Measurements from ENCODE around the gene ZNF860.
"Not testable (repeated sequence)": the region's sequence is repeated elsewhere in the genome, so short reads cannot be mapped to it uniquely, and the experiment has no call there.

ZNF860 gene

GRCh38 chr3:32000877-32001276 is 19.3 kb downstream of the ZNF860 start:
- DNase-seq = no peak

GRCh38 chr3:32002561-32003368 is 21.2 kb downstream of the ZNF860 start:
- DNase-seq = no peak

- DNase-seq = no peak
Observed at GRCh38 chr3:32003380-32003779, 21.8 kb downstream of the ZNF860 start.

GRCh38 chr3:32004113-32004765 is 22.7 kb downstream of the ZNF860 start:
- DNase-seq = no peak

DNA sequence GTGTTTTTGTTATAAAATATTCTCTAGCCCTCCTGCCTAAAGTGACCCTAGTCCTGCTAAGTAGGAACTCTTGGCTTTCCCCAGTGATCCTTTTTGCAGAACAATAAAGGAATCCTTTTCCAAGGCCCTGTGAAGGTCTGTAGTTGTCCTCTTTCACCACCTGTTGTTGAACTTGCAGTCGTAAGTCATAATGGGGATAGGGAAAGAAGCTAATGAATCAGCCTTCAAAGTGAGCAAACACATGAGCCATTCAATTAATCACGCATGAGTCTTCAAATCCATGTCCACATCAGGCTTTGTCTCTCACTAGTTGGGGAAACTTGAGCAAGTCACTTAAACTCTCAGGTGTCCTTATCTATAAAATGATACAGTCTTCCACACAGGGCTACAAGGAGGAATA is 27.6 kb downstream of the ZNF860 start:
- no peak for DNase-seq

- DNase-seq = no peak
Observed at GRCh38 chr3:32009957-32010356, 28.4 kb downstream of the ZNF860 start.

- DNase-seq = not testable (repeated sequence)
Observed at GRCh38 chr3:32010699-32011098, 29.1 kb downstream of the ZNF860 start.

- DNase-seq = not testable (repeated sequence)
Observed at GRCh38 chr3:32015638-32016037, 34.1 kb downstream of the ZNF860 start.

DNA sequence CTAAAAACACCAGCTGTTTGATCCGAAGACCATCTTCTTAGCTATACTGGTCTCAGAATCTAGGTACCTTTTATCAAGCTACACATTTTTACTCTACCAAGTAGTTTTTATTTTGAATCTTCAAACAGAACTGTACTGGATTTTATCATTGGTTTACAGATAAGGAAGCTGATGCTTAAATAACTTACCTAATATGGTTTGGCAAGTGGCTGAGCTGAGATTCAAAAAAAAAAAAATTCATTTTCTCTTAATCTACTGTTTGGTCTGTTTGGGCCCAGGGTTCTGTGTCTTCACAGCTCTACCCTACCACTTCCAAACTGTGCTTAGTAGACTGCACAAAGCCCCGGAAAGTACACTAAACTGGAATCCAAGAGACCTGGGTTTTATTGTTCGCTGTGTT is 35.7 kb downstream of the ZNF860 start:
- no peak for DNase-seq

DNA sequence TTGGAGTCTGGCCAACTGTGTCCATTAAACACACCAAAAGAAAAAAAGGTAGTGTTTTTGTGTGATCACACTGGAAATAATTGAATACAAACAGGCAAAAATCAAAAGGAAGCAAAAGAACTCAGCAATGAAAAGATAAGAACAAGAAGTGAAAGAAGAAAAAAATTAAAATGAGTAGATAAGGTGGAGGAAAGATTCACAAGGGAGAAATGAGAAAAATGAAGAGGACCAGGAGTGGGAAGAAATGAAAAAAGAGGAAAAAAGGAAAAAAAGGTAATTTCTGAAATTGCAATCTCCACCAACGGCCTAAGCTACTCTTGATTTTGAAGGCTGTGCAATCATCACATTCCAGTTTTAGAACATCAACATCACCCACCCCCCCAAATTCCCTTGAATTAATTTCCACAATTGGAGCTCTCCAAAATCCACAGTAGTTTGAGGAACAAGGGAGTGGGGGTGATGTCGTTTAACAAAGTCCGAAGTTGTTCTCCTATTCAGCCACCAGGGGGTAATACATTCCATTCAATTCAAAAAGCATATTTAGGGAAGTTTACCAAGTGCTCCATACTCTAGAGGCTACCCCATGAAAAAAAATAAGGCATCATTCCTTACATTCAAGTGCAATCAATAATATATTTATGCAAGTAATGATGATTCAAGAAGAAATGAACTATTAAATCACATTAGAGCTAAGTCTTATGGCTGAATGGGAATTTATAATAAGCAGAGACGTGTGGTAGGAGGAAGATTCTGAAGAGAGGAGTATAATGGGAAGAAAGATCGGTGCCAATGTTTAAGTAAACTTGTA is 37.4 kb downstream of the ZNF860 start:
- no peak for DNase-seq

DNA sequence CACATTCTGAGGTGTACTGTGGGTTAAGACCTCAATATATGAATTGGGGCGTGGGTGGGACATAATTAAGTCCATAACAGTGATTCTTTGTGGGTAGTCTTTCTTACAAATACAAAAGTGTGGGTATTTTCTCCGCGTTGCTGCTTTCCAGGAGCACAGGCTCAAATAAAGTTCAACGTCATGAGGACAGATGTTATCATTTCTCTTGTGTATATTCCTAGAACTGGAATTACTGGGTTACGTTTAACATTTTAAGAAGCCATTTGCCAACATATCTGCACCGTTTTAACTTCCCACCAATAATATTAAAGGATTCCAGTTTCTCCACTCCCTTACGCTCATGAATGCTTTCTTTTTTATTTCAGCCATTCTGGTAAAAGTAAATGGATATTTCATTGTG is 39.6 kb downstream of the ZNF860 start:
- no peak for DNase-seq

DNA sequence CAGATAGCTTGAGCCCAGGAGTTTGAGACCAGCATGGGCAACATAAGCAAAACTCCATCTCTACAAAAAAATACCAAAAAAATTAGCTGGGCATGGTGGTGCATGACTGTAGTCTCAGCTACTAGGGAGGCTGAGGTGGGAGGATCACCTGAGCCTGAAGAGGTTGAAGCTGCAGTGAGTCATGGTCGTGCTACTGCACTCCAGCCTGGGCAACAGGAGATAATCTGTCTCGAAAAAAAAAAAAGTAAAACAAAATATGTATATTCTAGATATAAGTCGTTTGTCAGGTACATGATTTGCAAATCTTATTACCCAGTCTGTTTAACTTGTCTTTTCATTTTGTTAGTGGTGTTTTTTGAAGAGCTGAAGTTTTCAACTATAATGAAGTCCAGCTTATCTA is 40.2 kb downstream of the ZNF860 start:
- DNase-seq = no peak

DNA sequence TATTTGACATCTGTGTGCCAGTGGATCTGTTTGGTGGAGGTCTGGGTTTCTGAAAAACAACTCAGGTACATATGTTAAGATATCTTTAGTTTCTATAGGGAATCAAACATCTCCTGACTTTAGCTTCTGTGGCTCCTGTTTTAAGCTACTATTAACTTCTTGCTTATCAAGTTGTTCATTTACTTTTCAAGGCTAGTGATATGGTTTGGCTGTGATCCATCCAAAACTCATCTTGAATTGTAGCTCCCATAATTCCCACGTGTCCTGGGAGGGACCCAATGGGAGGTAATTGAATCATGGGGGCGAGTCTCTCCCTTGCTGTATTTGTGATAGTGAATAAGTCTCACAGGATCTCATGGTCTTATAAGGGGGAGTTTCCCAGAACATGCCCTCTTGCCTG is 41.4 kb downstream of the ZNF860 start:
- DNase-seq = no peak

- no peak for DNase-seq
Observed at GRCh38 chr3:32026593-32026992, 45.0 kb downstream of the ZNF860 start.

DNA sequence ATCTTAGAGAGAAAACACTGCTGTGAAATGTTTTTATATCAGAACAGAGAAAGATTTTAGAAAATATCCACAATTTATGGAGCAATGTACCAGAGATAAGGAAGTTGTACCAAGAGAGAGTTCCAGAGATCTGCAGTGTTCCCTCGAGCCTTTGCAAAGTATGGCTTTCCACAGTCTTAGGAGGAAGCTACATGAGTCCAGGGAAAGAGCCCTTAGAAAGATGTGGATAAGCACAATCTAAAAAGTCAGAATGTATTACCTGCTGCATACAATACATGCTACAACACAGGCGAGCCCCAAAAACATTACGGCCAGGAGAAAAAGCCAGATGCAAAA is 56.4 kb downstream of the ZNF860 start:
- no peak for DNase-seq

DNA sequence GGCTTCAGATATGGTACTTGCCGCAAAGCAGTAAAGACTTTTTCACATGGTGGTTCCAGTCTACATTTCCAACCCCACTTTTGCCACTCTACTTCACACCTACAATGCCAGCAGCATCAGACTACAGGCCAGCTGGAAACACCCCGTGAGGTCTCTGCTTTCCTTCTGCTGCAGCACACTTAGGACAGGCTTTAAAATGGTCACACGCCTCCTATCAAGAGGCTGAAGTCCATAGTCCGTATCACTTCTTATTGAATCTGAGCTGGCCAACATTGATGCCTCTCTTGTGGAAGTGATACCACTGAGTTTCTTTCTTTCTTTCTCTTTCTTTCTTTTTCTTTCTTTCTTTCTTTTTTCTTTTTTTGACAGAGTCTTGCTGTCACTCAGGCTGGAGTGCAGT is 59.8 kb downstream of the ZNF860 start:
- DNase-seq = no peak

Data from stimulated activated CD4-positive, alpha-beta T cell treated with anti-CD3 and anti-CD28 coated beads, Interleukin-2, amount 100 ng/mL, for 48 hours (primary cell).